Muscle layer of colon (tissue), 2 donors: ENCODE results near the gene TMEM269.
A peak's percentile ranks its signal among the peaks of the same experiment; 100 is the strongest.

Experiments used
- H3K27ac ChIP-seq: one replicate; pipeline ENCODE4 v1.7.0; 2013; ENCODE audit warnings: low read depth, mild to moderate bottlenecking, low read length, moderate library complexity
- H3K27me3 ChIP-seq, 2 donors: one replicate each; pipeline ENCODE4 v1.7.0; 2013; ENCODE audit warnings: low read length in 2 of 2, mild to moderate bottlenecking in 2 of 2; ENCODE audit not compliant: insufficient read depth in 2 of 2, control insufficient read depth in 1 of 2
- H3K36me3 ChIP-seq: one replicate; pipeline ENCODE4 v1.7.0; 2013; ENCODE audit warnings: mild to moderate bottlenecking, low read length; ENCODE audit not compliant: insufficient read depth
- H3K4me1 ChIP-seq: one replicate; pipeline ENCODE4 v1.7.0; 2013; ENCODE audit warnings: mild to moderate bottlenecking, low read length; ENCODE audit not compliant: insufficient read depth
- H3K4me3 ChIP-seq, 2 donors: one replicate each; pipeline ENCODE4 v1.7.0; 2013; ENCODE audit warnings: low read length in 2 of 2, low read depth in 1 of 2, mild to moderate bottlenecking in 1 of 2, moderate library complexity in 1 of 2
- H3K9ac ChIP-seq: one replicate; pipeline ENCODE4 v1.7.0; 2013; ENCODE audit warnings: low read length
- H3K9me3 ChIP-seq: one replicate; pipeline ENCODE4 v1.7.0; 2013; ENCODE audit warnings: mild to moderate bottlenecking, low read length
- donor health status: abdominal sarcoma.
- donor health status: Adenocarcinoma of cecum.

The TMEM269 gene

DNA sequence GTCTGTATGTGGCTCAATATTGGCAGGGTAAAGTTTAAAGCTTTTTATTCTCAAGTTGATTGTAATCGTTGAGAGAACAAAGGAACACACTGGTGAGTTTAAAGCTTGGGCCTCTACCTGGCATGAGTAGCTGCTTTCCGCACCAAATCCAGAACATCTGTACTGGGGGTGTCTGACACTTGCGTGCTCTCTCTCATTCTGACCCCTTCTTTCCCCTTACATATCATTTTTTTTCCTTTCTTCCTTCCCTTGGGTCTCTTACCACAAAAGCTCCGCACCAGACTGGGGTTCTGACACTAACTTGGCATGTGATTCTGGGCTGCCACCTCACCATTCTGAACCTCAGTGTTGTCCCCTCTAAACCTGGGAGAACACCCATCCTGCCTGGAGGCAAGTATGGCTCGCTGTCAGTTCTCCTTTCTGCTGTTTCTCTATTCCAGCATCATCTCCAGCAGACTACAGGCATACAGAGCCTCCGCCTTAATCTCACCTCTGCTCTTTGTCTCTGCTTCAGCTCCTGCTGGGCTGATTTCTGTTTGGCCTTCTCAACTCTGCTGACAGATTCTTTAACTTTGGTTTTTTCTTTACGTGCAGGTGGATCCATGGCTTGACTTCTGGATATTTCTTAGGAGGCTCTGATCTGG, 31.3 kb downstream of the TMEM269 start:
- no peaks in the 10 kb centered on the region for H3K36me3 ChIP-seq
- H3K4me3 ChIP-seq: peak overlapping the region; percentile 52 to 71
- H3K4me1 ChIP-seq: peaks cover 9% of the 10 kb centered on the region
- peak overlapping the region; percentile 89 for H3K27ac ChIP-seq
- no peaks in the 10 kb centered on the region for H3K9me3 ChIP-seq
- H3K27me3 ChIP-seq: no peaks in the 10 kb centered on the region
- peak overlapping the region; percentile 81 for H3K9ac ChIP-seq

DNA sequence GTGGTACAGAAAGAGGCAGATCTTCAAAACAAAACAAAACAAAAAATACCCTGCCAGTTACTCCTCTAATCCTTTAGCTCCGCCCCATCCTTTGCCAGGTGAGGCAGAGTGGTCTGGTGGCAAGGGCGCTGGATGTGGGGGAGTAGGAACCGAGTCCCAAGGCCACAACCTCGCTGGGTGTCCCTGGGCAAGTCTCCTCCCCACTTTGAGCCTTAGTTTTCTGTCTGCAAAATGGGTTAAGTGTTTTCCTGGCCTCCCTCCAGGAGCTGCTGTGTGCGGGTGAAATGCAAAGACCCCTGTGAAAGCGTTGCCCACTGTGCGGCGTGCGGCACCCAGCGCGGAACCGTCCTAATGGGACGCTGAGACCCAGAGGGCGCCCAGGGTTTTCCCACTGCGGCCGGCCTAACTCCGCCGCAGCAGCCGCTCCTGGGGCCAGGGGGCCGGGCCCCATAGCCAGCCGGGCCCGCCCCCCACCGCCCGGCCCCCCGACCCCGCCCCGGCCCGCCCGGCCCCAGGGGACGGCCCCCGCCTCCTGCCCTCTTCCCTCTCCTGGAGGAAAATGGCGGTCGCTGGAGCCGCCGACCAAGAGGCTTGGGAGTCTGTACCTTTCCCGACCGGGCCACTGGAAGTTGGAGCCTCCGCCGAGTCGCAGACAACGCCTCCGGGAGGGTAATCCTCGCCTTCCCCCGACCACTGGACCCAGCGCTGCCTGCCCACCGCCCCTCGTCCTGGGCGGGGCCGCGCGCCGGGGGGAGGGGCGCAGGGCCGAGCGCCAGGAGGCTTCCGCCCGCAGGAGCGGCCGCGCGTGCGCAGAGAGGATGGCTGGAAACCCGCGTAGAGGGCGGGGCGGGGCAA, 32.0 kb downstream of the TMEM269 start, which contains the start of the genes ERMAP and SVBP:
ERMAP (plus strand) TSS at position 538 of the 855 bp plus-strand sequence. CDS start 13,327 bp downstream, outside the sequence.
SVBP (minus strand) TSS at position 813 of the 855 bp plus-strand sequence. CDS start 853 bp downstream, outside the sequence.
- Histone ChIP-seq H3K27ac (peak within 1 kb of the TSS; percentile 89), H3K36me3 (no peaks in the 10 kb centered on the region), H3K9me3 (no peaks in the 10 kb centered on the region), H3K4me1 (peaks cover 9% of the 10 kb centered on the region), H3K4me3 (peak within 1 kb of the TSS; percentile 71 to 96), H3K9ac (peak within 1 kb of the TSS; percentile 81), H3K27me3 (no peaks in the 10 kb centered on the region)

GRCh38 chr1:42817440-42817767, 32.6 kb downstream of the TMEM269 start:
- H3K4me1 ChIP-seq: peaks cover 9% of the 10 kb centered on the region
- H3K36me3 ChIP-seq: no peaks in the 10 kb centered on the region
- H3K27ac ChIP-seq: no peak overlapping the region
- H3K9me3 ChIP-seq: no peaks in the 10 kb centered on the region
- peak overlapping the region; percentile 42 for H3K9ac ChIP-seq
- H3K27me3 ChIP-seq: no peaks in the 10 kb centered on the region
- peak overlapping the region; percentile 31 to 66 for H3K4me3 ChIP-seq

GRCh38 chr1:42817976-42818375, 33.2 kb downstream of the TMEM269 start:
- no peaks in the 10 kb centered on the region for H3K36me3 ChIP-seq
- H3K9me3 ChIP-seq: no peaks in the 10 kb centered on the region
- H3K27me3 ChIP-seq: no peaks in the 10 kb centered on the region
- H3K4me3 ChIP-seq: peak overlapping the region in 1 of 2 donors; percentile 66
- peak overlapping the region; percentile 42 for H3K9ac ChIP-seq
- no peak overlapping the region for H3K27ac ChIP-seq
- peaks cover 9% of the 10 kb centered on the region for H3K4me1 ChIP-seq

- H3K27me3 ChIP-seq: no peaks in the 10 kb centered on the region
Observed at GRCh38 chr1:42820813-42821212, 36.0 kb downstream of the TMEM269 start.

DNA sequence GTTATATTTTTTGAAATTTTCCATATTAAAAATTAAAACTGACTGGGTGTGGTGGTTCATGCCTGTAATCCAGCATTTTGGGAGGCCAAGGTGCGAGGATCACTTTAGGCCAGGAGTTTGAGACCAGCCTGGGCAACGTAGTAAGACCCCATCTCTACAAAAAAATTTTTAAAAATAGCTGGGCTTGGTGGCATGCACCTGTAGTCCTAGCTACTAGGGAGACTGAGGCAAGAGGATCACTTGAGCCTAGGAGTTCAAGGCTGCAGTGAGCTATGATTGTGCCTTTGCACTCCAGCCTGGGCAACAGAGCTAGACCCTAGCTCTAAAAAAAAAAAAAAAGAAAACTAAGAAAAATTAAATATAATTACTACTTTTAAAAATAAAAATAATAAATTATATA, 36.9 kb downstream of the TMEM269 start:
- Histone ChIP-seq H3K27me3 (no peaks in the 10 kb centered on the region), H3K4me3 (no peak overlapping the region), H3K36me3 (no peaks in the 10 kb centered on the region), H3K27ac (no peak overlapping the region), H3K9me3 (no peaks in the 10 kb centered on the region), H3K9ac (no peak overlapping the region), H3K4me1 (no peaks in the 10 kb centered on the region)

More at GRCh38 chr1:42820813-42821212, 36.0 kb downstream of the TMEM269 start:
- no peaks in the 10 kb centered on the region for H3K36me3 ChIP-seq
- no peak overlapping the region for H3K27ac ChIP-seq
- peaks cover 8% of the 10 kb centered on the region for H3K4me1 ChIP-seq
- H3K9ac ChIP-seq: no peak overlapping the region
- H3K9me3 ChIP-seq: no peaks in the 10 kb centered on the region
- no peak overlapping the region for H3K4me3 ChIP-seq

DNA sequence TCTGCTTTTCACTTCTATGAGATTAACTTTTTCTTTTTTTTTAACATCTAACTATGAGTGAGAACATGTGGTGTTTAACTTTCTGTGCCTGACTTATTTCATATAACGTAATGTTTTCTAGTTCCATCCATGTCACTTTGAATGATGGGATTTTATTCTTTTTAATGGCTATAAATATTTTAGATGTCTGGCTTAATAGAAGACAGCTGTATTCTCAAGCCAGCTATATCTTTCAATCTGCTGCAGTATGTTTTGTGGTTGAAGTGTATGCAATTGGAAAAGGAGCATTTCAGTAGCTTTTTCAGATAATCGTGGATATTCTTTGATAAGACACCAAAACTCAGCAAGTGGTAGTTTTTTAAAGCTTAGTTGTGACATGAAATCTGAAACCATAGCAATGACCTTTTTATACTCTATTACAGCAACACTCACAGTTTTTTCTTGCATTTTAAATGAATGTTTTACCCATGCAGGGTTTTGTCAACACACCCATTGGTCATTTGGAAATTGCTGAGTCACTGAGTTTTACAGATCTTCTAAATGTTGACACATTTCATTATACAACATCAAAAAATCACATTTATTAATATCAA, 38.1 kb downstream of the TMEM269 start:
- no peak overlapping the region for H3K27ac ChIP-seq
- no peaks in the 10 kb centered on the region for H3K27me3 ChIP-seq
- H3K9ac ChIP-seq: no peak overlapping the region
- H3K4me3 ChIP-seq: no peak overlapping the region
- H3K36me3 ChIP-seq: no peaks in the 10 kb centered on the region
- H3K4me1 ChIP-seq: no peaks in the 10 kb centered on the region
- no peaks in the 10 kb centered on the region for H3K9me3 ChIP-seq

DNA sequence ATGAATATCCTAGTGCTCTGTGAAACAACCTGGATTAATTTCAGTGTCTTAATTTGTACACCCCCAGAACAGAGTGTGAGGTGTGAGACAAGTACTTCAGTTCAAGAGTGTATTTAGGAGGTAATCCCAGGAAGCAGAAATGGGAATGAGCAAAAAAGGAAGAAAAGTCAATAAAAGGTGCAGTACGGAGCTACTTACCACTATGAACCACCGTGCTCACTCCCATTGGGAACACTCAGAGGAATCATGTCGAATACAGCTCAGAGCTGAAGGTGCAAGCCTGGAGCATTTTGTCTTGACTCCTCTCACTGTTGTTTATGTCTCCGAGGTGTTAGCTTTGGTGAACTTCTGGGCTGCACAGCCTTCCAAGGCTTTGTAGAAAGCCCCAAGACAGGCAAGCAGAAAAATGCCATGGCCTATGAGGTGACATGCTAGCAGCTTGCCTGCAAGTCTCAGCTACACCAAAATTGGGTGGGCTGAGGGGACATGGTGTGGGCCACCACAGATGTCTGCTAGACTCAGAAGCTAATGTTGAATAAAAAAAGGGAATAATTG, 39.8 kb downstream of the TMEM269 start:
- H3K27me3 ChIP-seq: no peaks in the 10 kb centered on the region
- peaks cover under 1% of the 10 kb centered on the region for H3K36me3 ChIP-seq
- no peak overlapping the region for H3K9ac ChIP-seq
- no peaks in the 10 kb centered on the region for H3K4me1 ChIP-seq
- no peaks in the 10 kb centered on the region for H3K9me3 ChIP-seq
- H3K4me3 ChIP-seq: no peak overlapping the region
- no peak overlapping the region for H3K27ac ChIP-seq

DNA sequence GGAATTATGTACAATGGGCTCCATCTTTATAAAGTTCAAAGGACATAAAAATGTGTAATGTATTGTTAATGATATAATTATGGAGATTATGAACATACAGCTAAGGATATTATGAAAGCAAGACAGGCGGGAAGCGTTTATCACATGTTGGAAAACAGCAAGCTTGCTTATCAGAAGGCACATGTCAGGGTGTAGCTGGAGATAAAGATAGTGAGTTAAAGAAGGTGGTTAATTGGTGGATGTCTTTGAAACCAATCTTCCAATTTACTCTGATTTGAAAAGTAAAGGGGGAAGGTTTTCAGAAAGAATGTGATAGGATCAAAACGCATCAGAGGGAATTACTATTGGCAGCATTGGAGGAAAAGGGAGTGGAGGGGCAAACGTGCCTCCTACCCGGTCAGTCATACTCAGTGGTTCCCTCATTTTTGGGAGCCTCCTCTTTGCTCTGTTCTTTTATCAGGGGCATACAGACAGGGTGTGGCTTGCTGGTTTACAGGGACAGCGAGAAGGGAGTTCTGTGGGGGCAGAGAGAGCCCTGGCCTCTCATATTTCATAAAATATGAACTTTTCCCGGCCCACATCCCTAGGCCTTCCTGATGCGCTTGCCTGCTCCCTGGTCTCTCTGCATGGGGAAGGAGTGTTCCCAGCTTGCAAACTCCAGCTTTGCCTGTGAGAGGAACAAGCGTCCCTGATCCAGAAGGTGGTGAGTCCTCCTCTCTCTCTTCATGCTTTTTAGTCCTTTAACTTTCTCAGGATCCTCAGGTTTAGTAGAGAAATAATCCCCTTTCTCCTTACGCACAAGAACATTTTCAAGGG, 40.5 kb downstream of the TMEM269 start:
- no peak overlapping the region for H3K4me3 ChIP-seq
- no peak overlapping the region for H3K9ac ChIP-seq
- H3K27ac ChIP-seq: no peak overlapping the region
- no peaks in the 10 kb centered on the region for H3K9me3 ChIP-seq
- peaks cover 8% of the 10 kb centered on the region for H3K36me3 ChIP-seq
- H3K4me1 ChIP-seq: no peaks in the 10 kb centered on the region
- no peaks in the 10 kb centered on the region for H3K27me3 ChIP-seq

- Histone ChIP-seq H3K27ac (no peak overlapping the region), H3K9me3 (no peaks in the 10 kb centered on the region), H3K4me3 (no peak overlapping the region), H3K27me3 (no peaks in the 10 kb centered on the region), H3K9ac (no peak overlapping the region), H3K36me3 (peaks cover 18% of the 10 kb centered on the region), H3K4me1 (no peaks in the 10 kb centered on the region)
Observed at GRCh38 chr1:42830631-42831030, 45.8 kb downstream of the TMEM269 start.
